Kidney epithelial cell (primary cell): ENCODE measurements around the gene NTSR2. TPM values are rescaled to one million over a fixed set of nuclear protein-coding genes. Genes with fewer than 3 reads are reported as not detected.

ENCODE experiments used
- DNase-seq: peaks from one replicate; pipeline ENCODE4 v3.0.0-alpha.2; 2010; ENCODE audit warnings: low read depth
- H3K27me3 ChIP-seq: 2 replicates; pipeline ENCODE4 v1.6.0; 2011; ENCODE audit warnings: low read length; ENCODE audit not compliant: control insufficient read depth, insufficient read depth
- H3K36me3 ChIP-seq: 2 replicates; pipeline ENCODE4 v1.5.1; 2011; ENCODE audit warnings: low read length; ENCODE audit not compliant: control insufficient read depth, insufficient read depth
- H3K4me3 ChIP-seq: 2 replicates; pipeline ENCODE4 v1.5.1; 2011; ENCODE audit warnings: low read depth, mild to moderate bottlenecking, control low read depth, low read length
- total RNA-seq: library from RNA; depleted of rRNA; stranded (reverse); fragments of >200 nt; gene quantifications from 2 replicates; pipeline ENCODE4 v1.2.3, GENCODE V29; 2015
- TF ChIP-seq, protein P1 (sequence below): IDR thresholded peaks from 2 replicates; pipeline ENCODE4 v1.5.1; 2011; ENCODE audit warnings: mild to moderate bottlenecking, moderate library complexity, low read length, control low read depth, inconsistent platforms; ENCODE audit not compliant: insufficient read depth, poor library complexity, severe bottlenecking

Gene NTSR2
- total RNA-seq, 1 donor from 2014 or later, result not detected

DNA sequence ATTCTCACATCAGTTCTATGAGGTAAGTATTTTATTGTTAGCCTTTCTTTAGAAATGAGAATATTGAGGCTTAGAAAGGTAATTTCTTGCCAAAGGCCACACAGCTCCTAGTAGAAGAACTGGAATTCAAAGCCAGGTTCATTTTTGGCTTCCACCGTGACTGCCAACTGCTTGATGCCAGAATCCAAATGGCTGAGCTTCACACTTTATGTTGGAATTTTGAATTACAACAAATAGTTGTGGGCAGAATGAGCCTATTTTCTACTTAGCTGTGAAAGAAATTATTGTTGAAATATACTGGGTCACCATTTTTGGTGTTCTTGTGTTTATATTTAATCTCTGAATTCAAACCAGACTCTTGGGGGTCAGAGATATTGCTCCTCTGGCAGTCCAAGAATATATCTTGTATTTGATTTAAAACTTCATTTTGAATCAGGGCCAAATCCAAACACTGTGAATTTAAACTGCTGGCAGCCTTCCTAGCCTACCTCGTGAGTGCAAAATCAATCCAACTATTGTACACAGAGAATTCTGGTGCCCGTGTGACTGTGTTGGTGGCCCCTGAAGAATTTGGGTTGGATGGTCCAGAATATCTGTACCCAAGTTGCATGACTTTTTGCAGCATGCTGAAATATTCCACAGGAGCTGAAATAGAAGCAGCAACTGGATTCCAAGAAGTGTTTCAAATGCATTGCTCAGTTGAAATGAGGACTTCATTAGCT lies 40.8 kb upstream of the NTSR2 start:
- DNase-seq, result no peak
- TF ChIP-seq, protein P1, sequence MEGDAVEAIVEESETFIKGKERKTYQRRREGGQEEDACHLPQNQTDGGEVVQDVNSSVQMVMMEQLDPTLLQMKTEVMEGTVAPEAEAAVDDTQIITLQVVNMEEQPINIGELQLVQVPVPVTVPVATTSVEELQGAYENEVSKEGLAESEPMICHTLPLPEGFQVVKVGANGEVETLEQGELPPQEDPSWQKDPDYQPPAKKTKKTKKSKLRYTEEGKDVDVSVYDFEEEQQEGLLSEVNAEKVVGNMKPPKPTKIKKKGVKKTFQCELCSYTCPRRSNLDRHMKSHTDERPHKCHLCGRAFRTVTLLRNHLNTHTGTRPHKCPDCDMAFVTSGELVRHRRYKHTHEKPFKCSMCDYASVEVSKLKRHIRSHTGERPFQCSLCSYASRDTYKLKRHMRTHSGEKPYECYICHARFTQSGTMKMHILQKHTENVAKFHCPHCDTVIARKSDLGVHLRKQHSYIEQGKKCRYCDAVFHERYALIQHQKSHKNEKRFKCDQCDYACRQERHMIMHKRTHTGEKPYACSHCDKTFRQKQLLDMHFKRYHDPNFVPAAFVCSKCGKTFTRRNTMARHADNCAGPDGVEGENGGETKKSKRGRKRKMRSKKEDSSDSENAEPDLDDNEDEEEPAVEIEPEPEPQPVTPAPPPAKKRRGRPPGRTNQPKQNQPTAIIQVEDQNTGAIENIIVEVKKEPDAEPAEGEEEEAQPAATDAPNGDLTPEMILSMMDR, result no peak
- Histone ChIP-seq H3K36me3 (no peaks in the 10 kb centered on the region), H3K4me3 (no peak overlapping the region), H3K27me3 (no peaks in the 10 kb centered on the region)

DNA sequence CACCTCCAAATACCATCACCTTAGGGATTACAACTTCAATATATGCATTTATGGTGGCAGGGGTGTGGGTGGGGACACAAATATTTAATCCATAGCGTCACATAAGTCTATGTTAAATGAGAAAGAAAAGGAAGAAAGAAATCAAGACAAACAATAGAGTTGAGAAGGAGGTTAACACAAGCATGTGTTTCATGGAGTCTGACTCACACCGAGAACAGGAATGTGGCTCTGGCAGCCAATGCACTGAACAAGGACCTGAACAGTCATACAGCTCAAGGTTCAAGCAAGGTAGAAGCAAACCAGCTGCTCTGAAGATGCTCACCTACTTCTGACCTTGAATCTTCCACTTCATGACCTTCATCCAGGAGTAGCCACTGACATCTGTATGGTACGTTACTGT lies 40.2 kb upstream of the NTSR2 start:
- Histone ChIP-seq H3K36me3 (no peaks in the 10 kb centered on the region), H3K27me3 (no peaks in the 10 kb centered on the region), H3K4me3 (no peak overlapping the region)
- DNase-seq, result no peak
- TF ChIP-seq, protein P1, result no peak

DNA sequence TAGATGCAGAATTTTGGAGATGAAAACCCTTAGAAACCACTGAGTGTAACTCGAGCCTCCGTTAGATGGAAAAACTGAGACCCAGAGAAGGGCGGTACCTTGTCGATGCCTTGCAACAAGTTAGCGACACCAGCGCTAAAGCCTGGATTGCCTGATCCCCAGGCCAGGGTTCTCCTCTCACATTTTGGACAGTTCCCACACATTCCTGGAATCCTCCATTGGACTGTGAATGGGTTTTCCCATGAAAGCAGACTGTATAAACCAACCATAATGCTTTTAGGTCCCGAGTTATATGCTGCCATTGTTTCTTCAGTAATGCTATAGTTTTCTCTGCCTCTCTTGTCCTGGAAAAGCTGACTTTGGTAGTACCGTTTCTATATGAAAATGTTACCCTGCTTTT lies 39.3 kb upstream of the NTSR2 start:
- no peaks in the 10 kb centered on the region for H3K27me3 ChIP-seq
- H3K36me3 ChIP-seq, result no peaks in the 10 kb centered on the region
- H3K4me3 ChIP-seq, result no peak overlapping the region
- TF ChIP-seq, protein P1, result no peak
- no peak for DNase-seq

DNA sequence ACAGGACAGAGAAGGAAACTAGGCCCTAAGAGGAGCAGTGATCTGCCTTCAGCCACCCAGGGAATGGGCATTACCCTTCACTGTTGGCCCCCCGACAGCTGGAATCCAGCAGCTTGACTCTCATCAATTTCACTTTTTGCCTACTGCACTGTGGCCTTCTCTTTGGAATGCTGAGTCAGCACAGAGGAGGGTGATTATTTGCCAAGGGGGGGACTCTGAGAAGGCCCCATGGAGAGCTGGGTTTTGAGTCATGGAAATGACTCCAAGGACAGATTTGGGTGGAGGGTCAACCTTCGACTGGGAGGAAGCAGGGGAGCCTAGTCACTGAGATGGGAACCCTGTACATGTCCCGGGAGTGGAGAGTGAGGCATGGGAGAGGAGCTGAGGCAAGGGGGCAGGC lies 38.1 kb upstream of the NTSR2 start:
- no peaks in the 10 kb centered on the region for H3K27me3 ChIP-seq
- H3K4me3 ChIP-seq, result no peak overlapping the region
- TF ChIP-seq, protein P1, result no peak
- no peak for DNase-seq
- no peaks in the 10 kb centered on the region for H3K36me3 ChIP-seq

DNA sequence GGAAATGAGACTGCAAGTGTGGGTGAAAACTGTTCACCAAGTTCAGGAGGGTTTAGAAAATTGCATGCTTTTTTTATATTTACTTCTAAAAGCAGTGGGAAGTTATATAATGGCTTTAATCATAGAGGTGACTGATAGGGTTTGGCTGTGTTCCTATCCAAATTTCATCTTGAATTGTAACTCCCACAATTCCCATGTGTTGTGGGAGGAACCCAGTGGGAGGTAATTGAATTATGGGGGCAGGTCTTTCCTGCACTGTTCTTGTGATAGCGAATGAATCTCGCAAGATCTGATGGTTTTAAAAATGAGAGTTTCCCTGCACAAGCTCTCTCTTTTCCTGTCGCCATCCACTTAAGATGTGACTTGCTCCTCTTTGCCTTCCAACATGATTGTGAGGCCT lies 35.7 kb upstream of the NTSR2 start:
- TF ChIP-seq, protein P1, result no peak
- Histone ChIP-seq H3K4me3 (no peak overlapping the region), H3K36me3 (no peaks in the 10 kb centered on the region), H3K27me3 (no peaks in the 10 kb centered on the region)
- DNase-seq, result no peak

DNA sequence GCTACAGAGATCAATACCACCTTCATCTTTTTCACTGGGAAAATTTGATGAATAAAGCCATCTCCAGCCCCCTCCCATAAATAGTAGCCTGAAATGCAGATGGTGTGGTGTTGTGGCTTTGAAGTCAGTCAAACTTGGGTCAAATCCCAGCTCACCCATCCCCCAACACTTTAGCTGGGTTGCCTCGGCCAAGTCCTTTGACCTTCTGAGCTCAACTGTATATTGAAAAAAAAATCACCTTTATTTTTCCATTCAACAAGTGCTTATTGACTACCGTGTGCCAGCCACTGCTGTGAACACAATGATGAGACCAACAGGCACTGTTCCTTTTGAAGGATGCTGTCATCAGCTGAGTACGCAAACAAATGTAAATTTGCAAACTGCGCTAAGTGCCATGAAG lies 35.1 kb upstream of the NTSR2 start:
- Histone ChIP-seq H3K4me3 (no peak overlapping the region), H3K27me3 (no peaks in the 10 kb centered on the region), H3K36me3 (no peaks in the 10 kb centered on the region)
- DNase-seq, result no peak
- TF ChIP-seq, protein P1, result no peak
